DMS153 treated with DMSO at 0.1 percent for 48 hours (cell line): ENCODE measurements around the gene INCA1.

Source experiments
- DNase-seq: peaks from one replicate; lab custom pipeline; 2025; ENCODE audit not compliant: unreplicated experiment; lab: John Stamatoyannopoulos, UW

INCA1 gene

DNA sequence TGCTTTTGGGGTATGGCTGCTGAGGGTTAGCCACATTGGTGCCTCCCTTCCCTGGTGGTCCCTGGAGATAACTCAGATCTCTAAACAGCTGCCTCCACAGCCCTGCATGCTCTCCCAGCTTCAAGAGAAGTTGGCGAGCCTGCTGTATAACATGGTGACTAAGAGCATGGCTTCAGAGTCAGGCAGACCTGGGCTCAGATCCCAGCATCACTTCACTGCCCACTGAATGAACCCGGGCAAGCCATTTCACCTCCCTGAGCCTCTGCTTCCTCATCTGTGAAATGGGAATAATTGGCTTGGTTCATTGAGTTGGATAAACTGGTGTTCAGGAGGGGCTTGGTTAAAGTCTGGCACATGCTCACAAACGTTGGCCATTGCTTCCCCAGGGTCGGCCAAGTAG lies 17.0 kb upstream of the INCA1 start:
- no peak for DNase-seq

DNA sequence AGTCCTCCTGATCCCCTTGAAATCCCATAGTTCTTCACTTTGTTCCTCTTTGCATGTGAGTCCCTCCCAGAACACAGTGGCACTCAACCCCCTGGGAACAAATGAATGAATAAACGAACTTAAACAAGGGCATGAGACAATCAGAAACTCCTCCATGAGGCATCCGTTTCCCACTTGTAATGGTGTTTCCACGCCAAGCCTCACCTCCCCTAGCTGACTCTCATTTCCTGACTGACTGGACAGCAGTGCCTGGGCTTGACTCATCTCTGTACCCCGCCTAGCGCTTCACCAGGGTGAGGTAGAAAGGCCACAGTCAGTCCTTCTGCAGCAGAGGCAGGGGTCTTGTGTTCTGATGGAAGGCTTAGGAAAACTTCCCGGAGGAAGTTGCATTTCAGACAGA lies 14.6 kb upstream of the INCA1 start:
- no peak for DNase-seq

DNA sequence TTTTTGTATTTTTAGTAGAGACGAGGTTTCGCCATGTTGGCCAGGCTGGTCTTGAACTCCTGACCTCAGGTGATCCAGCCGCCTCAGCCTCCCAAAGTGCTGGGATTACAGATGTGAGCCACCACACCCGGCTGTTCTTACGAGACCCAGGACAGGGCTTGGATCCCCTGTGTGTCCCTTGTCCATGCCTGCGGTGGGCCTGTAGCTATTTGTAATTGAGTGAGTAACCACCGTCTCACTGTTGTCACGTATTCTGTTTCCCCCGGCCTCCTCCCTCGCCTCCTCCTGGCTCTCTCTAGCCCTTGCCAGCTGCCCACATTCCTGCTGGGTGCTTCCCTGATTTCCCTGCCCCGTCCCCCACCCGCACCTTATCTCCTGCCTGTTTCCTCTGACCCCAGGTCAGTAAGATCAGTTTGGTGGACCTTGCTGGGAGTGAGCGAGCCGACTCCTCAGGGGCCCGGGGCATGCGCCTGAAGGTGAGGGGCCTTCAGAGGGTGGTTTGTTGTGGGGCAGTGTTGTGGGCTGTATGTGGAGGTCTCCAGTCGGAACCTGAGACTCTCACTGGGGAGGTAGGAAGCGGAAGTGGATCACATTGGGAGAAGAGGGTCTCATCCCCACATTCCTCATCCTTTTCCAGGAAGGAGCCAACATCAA lies 6.0 kb upstream of the INCA1 start:
- no peak for DNase-seq

DNA sequence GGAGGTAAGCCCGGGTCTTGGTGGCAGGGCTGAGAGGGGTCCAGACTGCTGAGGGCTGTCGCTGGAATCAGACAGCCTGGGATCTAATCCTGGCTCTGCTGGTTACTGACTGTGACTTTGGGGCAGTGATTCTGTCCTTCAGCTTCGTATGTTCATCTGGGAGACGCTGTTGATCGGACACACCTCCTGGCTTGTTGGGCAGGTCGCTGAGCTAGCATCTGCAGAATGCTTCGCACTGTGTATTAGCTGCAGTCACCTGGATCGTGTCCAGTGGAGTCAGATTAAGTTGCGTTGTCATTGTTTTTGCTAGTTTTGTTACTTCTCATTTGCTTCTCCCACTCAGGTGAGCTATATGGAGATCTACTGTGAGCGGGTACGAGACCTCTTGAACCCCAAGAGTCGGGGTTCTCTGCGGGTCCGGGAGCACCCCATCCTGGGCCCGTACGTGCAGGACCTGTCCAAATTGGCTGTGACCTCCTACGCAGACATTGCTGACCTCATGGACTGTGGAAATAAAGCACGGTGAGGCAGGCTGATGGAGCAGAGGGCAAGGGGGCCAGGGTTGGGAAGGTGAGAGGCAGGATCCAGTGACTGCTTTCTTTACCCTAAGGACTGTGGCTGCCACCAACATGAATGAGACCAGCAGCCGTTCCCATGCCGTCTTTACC lies 4.9 kb upstream of the INCA1 start:
- DNase-seq: no peak

DNA sequence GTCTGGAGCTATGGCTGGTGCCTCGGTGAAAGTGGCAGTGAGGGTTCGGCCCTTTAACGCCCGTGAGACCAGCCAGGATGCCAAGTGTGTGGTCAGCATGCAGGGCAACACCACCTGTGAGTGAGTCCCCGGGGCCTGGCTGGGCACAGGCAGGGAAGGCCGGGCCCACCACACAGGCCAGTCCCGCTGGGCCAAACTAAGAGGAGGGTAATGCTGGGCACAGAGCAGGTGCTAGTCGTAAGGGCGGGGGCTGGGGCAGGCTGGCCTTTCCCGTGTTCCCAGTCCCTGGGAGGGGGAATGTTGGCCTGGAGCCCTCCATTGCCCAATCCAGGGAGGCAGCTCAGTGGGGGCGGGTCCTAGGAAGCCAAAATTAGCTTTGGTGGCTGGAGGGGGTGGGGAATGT lies 2.9 kb upstream of the INCA1 start:
- DNase-seq: no peak

DNA sequence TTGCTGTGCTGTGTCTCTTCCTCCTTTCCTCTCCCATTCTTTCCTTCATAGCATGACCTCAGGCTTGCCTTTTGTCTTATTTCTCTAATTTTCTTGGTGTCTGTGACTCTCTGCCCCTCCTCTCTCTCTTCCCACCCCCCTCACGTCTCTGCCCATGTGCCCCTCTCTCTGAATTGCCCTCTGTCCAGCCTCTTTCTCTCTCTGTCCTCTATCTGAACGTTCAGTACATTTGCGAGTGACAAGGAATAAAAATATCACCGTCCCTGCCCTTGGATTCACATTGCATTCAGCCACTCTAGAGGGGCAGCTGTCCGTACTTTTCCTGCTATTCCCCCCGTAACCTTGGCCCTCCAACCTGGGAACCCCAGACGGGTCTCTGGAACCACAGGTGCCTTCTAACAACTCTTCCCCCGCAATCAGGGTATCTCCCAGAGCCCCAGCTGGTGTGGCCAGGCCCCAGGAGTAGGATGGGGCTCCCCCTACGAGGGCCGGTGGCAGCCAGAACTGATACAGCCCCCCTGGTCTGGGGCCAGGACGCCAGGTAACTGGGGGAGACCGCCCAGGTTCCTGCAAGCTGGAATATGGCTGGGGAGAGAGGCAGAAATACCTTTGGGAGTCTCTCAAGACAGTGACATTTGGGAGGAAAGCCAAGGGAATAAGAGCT lies 2.2 kb upstream of the INCA1 start:
- no peak for DNase-seq

DNA sequence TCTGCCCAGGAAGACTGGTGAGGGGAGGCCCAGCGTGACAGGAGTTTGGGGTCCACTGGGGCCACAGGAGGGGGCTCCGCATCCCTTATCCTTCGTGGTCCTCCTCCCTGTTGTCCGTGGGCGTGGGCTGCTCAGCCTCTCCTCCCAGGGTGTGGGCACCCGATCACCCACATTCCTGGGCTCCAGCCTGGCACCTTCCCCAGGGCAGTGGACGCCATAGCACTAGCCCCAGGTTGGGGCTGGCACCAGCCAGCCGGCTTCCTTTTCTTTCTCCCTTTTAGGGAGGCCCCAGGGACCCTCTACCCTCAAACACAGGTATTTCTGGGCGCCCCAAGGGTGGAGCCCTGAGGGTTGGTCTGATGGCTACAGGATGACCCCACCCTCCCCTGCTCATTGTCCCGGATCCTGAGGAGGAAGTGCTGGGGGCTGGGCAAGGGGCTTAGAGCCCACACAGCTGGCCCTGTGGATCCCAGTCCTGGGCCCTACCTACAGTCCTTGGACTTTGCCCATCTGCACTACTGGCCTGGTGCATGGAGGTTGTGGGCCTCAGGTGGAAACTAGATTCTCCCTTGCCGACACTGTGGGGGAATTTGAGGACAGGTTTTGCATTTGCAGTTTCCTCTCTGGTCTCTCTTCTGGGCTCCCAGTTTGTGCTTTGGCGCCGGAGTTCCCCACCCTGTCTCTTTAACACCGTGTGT lies 1.6 kb upstream of the INCA1 start:
- no peak for DNase-seq

DNA sequence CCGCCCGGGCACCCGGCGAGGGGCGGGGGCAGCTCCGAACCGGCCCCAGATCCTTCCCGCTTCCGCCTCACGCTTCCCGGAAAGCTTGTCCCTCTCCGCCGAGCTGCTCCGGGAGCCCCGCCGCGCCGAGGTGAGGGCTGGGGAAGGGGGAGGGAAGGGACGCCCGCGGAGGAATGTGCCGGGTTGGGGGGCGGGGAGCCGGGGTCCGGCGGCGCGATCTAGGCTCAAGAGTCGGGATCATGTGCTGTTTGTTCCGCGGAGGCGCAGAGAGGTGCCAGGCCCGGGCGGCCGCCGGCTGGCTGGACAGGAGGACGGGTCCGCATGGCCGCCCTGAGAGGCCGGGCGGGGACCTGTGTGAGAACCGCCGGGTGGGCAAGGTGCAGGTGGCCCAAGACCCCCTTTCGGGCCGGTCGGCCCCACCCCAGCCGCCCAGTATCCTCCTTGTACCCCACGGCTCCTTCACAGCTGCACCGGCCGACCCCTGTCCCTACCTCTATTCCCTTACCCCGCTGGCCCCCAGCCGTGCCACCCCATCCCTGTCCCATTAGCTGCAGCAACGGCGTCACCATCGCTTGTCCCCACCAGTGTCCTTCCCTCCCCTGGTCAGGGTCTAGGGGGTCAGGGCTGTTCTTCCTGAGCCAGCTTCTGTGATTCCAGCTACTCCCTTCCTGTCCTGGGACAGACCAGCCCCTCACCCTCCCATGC lies 857 bp upstream of the INCA1 start:
- DNase-seq: no peak

DNA sequence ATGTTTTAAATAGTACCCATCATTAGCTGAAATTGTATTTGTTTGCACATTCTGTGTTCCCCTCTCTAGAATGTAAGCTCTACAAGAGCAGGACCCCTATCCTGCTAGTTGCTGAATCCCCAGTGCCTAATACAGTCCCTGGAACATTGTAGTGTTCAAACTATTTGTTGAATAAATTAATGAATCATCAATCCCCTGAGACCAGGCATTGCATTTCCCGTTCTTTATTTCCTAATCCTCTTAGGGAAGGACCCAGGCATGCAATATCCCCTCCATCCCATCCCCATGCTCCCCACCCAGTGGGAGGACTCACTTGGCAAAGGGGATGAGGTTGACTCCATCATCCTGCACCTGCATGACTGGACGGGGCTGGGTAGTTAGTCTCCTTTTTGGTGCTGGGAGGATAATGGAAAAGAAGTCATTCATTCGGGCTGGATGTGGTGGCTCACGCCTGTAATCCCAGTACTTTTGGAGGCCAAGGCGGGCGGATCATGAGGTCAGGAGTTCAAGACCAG lies 3.2 kb downstream of the INCA1 start:
- DNase-seq: no peak

DNA sequence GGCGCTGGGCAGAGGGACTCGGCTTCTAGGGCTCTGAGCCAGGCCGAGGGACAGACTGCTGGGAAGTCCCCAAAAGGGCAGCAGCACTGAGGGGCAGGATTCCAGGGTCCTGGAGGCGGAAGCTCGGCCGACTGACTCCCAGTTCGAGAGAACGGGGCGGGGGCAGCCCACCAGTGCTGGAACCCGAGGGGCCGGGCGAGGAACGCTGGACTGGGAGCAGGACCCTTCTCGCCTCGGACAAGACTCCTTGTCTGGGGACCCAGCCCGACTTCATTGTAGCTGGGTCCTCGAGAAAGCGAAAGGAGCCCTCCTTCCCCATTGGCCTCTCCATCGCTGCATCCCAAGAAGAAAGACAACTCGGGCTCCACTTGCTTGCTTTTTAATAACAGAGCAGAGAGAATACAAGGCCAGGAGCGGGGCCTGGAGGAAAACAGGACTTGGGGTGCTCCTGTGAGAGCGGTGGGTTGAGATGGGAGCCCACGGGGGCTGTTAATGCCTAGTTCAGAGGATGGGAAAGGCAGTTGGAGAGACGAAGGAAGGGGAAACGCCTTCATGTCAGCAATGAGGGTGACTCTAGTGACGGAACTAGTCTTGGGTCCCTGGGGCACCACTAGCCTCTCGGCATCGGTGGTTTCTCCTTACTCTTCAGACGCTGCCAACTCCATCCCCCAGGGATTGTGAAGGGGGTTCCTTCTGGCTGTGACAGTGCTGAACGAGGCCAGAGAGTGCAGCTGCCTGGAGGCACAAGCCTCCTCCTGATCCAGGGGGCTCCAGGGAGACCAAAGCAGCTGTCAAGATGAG lies 9.4 kb downstream of the INCA1 start:
- no peak for DNase-seq

DNA sequence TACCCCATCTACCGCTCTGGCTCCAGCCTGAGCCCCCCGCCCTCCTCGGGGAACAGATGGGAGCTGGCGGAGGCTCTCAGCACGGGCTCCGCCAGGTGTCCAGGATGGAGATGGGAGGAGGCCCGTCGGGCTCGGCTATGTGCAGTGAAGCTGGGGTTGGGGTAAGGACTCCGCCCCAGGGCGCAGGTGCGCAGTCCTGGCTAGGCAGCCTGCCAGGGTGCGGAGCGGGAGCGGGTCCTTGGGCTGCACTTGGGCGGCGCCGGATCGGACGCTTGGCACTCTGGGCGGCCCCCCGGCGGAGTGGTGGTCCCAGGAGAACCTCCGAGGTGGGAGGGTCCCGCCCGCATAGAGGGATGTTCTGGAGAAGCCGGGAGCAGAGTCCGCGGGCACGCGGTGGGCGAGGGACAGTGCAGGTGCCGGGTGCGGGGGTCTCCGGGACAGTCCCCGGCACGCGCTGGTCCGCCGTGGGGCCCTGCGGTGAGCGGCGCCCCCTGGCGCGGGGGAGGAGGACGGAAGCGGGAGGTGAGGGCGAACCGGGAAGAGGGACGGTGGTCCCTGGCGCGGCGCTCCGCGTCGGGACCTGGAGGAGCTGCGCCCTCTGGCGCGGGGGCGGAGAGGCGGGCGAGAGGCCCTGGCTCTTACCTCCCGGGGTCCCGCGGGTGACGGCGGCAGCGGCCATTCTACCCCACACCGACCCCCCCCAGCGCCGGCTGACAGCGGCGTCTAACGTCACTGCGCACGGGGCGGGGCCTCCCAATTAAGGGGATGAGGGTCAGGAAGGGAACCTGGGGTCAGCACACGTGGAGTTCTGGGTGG lies 10.2 kb downstream of the INCA1 start, which contains the start of gene CAMTA2:
CAMTA2 (minus strand) TSS at position 725 of the 816 bp plus-strand sequence. CDS start 1,453 bp downstream, outside the sequence.
- peak; percentile 15 for DNase-seq

DNA sequence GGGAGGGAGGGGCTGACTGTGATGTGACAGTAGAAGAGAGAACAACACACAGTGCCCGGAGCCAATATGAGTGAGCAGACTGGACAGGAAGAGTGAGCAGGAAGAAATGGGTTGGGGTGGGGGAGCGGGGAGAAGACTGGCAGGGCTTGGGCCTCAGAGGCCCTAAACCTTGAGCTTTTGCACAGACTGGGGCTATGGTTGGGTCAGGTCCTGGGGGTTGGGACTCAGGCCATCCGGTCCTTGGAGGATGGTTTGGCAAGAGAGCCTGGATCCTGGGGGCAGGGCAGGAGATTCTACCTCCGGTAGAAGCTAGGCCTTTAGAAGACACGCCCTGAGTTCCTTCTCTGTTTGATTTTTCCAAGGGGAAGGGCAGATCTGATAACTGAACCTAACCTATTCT lies 10.9 kb downstream of the INCA1 start:
- no peak for DNase-seq

DNA sequence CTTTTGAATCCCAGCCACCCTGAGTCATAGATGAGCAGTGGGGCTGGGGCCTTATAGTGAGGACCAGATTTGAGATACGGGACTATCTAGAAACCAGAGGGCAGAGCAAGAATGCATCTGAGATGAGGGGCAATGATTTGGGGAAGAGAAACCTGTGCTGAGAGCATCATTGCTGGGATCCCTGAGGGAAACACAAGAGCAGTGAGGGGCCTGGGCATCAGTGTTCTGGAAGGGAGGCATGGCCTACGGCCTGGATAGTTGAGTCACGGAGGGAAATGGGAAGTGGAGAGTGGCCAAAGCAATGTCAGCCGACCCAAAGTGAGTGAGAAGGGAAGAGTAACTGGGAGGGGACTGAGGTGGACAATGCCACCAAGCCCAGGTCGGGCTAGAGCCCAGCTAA lies 15.0 kb downstream of the INCA1 start:
- DNase-seq: no peak

DNA sequence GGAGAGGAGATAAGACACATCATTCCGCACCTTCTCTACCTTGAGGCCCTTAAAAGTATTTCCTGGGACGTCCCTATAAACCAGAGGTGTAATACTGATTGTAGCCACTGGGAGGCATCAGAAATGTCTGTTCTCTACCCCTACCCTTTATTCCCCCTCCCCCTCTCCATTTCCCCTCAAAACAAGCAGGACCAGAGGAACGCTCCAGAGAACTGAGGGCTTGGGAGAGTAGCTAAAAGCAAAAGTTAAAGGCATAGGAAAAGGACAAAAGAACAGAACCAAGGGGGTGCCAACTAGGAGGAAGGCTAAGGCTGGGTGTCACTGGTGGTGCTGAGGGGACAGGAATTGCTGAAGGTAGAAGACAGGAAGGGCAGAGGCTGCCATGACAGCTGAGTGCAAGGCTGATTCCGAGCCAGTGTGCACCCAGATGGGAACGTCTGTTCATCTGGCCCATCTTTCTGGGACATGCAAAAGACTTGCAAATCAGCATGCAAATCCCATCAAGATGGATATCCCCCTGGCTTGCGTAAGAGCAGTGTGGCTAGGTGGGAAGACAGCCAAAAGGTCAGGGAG lies 16.6 kb downstream of the INCA1 start:
- DNase-seq: no peak

DNA sequence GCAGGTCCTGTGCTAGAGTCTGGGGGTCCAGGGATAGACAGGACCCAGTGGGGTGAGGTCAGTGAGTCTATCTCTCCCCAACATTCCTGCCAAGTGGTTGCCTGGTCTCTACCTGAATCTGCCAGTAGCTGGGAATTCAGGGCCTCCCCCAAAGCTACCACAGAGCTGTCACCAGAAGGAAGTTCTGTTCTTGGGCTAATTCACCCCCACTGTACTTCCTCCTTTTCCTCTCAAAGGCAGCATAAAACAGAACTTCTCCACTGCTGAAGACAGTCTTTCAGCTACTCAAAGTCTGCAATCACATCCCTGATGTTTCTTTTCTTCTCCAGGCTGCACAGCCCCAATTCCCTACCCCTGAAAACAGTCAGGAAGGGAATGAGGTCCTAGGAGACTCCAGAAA lies 18.6 kb downstream of the INCA1 start:
- no peak for DNase-seq

DNA sequence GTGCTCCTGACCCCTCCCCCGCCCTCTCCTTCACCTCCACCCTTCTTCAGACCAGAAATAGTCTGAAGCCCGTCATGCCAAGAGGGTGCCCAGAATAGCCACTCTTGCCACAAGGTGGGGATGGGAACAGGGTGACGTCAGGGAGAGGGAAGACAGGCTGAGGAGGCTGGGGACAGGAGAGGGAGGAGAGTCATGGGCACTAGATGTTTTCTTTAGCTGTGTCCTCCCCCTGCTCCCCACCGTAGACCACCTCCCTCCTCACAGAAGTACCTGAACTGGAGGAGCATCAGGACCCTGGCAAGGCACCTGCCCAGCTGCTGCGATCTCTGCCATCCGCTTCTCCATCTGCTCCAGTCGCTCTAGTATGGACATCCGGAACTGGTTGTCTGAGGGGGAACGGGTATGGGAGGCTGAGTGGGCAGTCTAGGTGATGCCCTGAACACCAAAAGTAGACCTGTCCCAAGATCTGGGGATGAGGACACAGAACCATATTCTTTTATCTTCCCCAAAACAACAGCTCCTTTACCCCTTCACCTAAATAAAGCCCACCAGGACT lies 23.1 kb downstream of the INCA1 start:
- DNase-seq: no peak

DNA sequence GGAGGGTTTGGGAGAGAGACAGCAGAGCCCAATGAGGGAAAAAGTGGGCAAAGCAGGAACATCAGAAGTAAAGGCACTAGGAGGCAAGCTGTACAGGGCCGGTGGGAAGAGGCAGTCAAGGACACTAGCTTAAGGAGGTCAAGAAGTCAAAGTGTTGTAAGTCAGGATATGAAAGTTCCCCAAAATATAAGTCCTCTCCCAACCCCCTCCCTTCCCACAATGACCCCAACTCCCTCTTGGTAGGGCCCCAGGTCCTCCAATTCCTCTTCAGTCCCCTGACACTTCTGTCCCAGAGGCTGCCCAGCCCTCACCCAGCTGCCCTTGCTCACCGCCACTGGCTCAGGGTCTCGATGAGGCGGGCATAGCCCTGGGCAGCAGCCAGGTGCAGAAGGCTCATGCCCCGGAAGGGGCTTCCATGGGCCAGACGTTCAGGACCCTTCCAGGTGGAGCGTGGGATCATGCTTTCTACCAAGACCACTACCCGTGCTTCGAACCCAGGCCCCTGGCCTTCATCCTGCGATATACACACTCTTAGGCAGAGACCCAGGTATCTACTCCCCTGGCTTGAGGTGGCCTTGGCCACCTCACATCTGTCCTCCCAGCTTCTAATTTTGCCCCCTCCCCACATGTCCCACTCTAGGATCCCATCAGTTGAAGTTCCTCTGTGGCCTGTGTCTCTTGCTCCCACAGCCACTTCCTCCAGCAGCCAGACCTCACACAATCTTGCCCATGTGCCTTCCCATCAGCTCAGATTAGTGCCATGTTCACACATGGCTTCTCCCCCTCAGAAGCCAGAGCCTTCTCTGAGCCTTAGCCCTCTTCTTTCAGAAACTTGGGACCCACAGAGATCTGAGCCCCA lies 23.8 kb downstream of the INCA1 start:
- DNase-seq: no peak

DNA sequence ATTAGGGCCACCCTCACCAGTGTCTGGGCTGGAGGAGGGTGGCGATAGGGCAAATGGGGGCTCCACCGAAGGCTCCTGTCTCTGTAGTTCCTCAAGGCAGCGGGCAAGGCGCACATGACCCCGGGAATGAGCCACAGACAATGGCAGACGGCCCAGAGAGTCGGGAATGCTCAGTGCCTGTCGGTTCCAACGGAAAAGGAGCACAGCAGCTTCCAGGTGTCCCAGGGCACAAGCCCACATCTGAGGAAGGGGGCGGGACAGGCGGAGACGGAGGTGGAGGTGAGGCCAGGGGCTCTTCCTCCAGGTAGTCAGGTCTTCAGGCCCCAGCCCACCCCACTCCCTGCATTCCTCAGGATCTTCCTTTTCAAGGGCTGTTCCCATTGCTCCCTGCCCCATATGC lies 24.6 kb downstream of the INCA1 start:
- DNase-seq: no peak
